Medulla oblongata (tissue), 1 donor: Measurements from ENCODE around the gene CCR5.
"Not testable (repeated sequence)": the region's sequence is repeated elsewhere in the genome, so short reads cannot be mapped to it uniquely, and the experiment has no call there.

Experiments used
- DNase-seq: peaks from one replicate; pipeline ENCODE4 v3.0.0-alpha.2; 2015; ENCODE audit errors: extremely low spot score

The CCR5 gene

DNA sequence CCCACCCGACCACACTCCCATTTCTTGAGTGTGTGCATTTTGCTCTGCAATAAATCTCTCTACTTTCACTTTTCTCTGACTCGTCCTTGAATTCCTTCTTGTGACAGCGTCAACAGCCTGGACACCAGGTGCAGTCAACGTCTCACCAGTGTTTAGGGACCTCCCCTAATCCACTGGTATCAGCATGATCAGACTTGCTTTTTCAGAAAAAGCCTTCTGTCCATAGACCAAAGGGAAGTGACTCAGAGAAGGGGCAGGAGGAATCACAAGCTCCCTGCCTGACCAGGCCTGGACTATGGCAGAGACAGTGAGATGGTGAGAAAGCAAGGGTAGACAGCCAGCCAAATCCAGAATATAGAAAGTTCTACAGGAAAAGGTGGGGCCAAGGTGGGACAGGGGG is 15.5 kb downstream of the CCR5 start:
- DNase-seq, result peak; percentile 74

DNA sequence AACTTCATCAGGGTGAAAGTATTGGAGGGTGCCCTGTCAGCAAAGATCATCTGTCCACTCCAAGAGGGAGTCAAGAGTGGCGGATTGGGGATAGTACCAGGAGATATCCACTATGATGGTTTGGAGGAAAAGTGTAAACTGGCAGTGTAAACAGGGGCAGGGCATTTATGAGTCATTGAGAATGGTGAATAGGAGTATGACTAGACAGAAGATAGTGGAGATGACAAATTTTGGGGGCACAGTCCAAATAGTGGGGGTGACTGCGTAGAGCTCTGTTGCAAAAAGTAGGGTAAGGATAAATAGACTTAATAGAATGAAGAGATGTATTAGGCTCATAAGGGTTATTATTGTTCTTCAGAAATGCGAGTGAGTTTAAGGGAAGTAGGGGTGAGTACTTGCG is 18.1 kb downstream of the CCR5 start:
- not testable (repeated sequence) for DNase-seq

DNA sequence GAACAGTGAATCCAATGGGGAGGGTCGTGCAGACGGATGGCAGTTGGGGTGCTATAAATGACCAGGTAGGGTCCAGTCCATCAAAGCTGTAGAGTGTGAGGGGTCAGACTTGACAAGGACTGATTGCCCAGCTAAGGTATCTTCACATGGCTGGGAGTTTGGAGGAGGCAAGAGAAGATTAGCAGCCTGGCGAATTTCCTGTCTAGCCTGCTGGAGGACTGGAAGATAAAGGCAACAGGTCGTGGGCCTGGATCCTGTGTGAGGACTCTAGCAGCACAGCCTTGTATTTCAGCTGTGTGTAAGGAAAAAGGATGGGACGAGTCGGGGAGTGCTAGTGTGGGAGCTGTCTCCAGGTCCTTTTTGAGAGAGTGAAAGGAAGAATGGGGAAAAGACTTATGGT is 18.6 kb downstream of the CCR5 start:
- DNase-seq, result no peak

DNA sequence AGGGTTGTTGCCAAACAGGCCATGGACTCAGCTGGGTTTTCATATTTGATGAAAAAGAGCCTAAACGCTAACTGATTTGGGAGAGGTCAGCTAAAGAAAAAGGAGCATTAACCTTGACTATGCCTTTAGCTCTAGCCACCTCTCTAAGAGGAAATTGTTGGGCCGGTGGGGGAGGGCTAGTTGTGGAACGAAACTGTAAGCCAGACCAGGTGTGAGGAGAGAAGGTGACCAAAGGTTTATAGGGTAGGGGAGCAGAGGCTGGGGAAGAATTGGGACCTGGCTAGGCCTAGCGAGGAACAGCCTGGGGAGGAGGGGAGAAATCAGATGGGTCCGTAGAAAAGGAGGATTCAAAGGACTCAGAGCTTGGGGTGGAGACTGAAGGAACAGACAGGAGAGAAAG is 20.8 kb downstream of the CCR5 start:
- not testable (repeated sequence) for DNase-seq

DNA sequence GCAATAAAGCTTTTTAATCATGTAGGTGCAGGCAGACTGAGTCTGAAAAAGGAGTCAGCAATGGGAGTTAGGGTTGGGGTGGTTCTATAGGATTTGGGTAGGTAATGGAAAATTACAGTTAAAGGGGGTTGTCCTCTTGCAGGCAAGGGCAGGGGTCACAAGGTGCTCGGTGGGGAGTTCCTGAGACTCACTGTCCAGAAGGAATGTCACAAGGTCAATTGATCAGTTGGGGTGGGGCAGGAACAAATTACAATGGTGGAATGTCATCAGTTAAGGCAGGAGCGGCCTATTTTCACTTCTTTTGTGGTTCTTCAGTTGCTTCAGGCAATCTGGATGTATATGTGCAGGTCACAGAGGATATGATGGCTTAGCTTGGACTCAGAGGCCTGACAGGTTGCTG is 22.3 kb downstream of the CCR5 start:
- no peak for DNase-seq

DNA sequence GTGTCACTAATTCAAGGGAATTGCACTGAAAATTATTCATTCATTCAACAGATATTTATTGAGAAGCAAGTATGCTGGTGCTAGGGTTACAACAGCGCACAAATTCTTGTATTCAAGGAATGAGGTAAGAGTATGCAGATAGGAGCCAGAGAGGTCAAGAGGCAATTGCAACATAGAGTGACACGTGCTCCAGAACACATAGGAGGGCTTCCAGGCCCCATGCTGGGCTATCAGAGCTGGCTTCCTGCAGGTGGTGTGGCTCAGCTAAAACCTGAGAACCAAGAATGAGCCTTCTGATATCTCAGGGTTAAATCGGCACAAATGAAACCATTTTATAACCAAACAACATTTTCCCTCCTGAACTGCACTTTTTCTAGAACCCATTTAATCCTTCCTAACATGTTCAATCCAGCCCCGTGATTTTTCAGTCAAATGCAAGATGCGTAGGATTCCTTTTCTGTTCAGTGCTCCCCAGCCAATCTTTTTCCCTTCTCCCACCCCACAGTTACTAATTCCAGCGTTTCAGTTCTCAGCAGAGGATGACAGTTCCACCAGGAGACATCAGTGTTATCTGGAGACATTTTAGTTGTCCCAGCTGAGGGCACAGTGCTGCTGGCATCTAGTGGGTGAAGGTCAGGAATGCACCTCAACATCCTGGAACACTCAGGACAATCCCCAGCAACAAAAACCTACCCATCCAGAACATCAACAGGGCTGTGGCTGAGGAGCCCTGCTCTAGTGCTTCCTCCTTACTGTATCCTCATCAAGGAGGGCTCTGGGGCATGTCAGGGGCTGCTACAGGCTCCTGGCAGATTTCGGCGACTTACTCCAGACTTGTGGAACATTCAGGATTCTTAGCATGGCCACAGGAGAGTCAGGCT is 23.0 kb downstream of the CCR5 start:
- DNase-seq, result no peak

DNA sequence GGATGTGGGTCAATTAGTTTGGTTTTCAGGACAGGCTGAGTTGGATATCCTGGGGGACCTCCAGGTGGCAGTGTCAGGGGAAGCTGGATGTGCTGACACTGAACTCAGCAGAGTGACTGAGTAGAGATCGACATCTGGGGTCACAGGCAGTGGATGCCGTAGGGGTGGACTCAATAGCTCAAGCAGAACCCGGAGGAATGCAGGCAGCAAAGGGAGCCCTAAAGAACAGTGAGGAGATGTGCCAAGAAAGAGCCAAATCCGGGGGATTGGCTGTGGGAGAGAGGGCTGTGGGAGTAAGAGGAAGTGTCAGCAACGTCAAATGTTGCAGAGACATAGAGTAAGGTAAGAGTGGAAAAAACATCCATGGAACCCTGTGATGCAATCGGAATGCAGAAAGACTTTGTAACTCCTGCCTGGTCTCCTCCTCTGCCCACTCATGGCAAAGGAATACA is 24.5 kb downstream of the CCR5 start:
- no peak for DNase-seq

DNA sequence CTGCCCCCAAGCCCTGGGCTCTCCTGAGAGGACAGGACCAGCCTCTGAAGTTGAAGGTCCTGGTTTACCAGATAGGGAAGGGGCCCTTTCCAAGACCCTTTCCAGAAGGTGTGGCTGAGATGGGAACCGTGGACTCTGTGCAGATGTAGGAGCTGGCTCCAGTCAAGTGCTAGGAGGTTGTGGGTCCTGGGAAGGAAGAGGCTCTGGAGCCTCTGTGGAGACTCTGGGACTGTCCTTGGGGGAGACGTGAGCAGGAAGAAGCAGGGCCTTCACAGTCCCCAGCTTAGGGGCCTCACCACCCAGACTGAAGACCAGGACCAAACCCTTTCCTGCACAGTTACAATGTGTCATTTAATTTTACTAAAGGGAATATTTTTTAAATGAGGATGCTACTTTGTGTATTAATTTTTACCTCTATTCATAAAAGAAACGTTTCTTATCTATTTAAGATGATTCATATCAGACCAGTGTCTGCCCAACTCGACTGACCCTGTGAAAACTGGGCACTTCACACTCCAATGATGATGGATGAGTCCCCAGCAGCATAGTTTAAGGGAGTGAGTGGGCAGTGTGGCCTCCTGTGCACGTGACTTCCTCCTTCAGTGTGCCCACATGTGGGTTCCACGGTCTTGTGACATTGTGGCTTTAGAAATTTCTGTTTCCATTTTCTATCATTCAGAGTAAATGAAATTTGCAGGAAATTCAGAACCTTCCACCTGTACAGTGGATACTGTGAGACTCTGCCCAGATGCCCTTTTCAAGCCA is 25.2 kb downstream of the CCR5 start:
- DNase-seq, result no peak

DNA sequence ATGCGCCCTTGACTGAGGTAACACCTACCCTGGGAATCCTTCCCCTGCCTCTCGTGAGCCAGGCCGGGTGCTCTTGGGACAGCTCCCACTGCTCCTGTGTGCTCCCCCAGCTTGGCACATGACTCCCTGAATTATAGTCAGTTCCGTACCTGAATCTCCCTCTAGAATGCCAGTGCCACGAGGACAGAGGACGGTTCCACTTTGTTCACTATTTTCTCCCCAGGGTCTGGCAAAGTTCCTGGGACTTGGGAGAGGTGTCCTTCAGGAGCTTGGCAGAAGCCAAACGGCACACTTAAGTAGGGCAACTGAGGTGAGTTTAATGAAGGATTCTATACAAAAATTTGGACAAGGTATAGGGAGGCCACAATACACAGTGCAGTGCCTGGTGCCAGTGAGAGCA is 26.4 kb downstream of the CCR5 start:
- no peak for DNase-seq

DNA sequence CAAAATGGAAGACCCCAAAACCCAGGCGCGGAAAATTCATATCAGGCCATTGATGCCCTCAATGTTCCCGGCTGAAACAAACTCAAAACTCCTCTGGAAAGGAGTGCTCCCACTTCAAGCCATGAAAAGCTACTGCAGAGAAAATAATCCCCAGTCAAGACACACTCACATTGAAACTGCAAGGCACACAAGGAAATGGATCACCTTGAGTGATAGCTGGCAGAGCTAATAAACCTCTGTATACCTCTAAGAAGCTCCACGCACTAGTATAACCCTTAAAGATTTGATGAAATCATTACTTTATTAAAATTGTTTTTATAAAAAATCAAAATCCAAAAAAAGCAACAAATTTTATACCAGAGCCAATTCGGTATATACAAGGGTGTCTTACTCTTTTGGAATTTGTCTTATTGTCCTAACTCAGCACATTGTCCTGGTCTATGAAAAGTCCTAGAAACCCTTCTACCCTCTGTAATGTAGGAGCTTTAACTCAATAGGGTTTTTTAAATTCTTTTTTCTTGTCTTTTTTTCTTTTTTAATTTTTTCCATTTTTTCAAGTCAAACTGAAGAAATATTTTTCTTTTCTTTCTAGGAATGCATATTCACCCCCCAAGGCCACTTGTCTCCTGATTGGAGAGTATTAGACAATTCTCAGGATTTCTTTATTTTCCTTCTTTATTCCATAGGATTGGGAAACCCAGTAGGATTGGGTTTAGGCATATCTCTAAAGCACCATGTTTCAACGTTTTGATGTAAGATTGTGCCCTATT is 27.6 kb downstream of the CCR5 start:
- DNase-seq, result no peak

DNA sequence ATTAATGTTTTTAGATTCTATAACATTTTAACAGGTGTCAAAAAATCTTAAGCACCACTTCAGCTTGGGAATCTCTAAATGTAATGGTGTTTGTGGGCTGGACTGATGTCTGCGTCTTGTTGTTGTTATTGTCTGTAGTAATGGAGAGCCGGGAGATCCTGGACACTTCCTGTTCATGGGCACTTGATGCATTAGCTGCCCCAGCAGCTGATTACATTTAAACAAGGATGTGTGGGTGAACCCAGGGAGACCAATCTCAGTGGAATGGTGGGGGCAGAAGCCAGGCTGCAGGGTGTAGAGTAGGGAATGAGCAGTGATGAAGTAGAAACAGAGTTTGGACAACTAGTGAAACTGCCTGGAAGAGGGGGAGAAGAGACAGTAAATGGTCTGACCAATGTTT is 28.4 kb downstream of the CCR5 start:
- no peak for DNase-seq

DNA sequence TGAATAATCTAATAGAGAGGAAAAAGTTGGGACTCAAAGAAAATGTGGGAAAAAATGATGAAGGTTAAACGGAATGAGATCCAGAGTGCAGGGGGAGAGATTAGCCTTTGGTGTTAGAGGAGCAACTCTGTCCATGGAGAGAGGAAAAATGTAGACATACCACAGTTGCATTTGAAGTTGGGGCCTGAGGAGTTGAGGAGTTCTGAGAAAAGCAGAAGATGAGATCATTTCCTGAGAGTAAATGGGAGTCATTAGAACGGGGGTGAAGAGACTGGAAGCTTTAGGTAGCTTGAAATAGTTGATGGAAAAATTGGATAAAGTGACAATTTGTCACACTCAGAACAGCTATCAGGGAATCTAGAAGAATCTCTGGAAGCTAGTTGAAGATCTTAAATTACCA is 28.8 kb downstream of the CCR5 start:
- DNase-seq, result no peak

DNA sequence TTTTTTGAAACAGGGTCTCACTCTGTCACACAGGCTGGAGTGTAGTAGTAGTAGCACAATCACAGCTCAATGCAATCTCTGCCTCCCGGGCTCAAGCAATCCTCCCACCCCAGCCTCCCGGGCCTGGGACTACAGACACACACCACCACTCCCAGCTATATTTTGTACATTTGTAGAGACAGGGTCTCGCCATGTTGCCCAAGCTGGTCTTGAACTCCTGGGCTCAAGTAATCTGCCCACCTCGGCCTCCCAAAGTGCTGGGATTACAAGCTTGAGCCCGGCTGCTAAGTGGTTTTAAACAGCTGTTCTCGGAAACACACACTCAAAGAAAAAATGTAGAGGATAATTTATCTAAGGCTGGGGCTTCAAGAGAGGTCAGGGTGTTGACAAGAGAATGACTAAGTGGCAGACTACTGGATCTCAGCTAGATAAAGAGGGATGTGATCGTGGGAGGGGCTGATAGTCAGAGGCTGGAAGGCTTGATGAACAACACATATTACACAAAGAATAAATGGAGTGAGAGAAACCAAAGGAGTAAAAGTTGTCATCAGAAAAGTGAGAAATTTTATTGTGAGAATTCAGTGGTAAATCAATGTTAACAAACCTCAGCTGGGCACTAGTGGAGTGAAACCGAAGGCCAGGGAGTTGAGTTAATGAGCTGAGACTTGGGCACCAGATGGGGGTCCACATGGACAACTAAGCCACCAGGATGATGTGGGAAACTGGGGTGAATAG is 29.4 kb downstream of the CCR5 start:
- no peak for DNase-seq

DNA sequence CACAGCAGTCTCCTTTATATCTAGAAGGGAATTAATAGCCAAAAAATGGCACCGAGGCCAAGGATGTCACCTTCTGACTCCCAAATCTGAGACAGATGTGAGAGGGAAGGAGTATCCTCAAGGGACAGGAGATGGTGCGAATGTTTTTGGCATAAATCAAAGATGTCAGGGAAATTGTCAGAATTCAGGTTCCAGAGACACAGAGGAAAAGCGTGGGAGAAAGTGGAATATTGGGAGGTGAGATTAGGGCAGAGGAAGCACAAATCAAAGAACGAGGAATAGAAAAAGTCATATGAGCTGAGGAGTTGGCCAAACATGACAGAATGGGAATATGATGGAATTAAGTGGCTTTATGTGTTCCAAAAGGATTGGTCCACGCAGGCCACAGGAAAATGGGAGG is 30.1 kb downstream of the CCR5 start:
- no peak for DNase-seq

DNA sequence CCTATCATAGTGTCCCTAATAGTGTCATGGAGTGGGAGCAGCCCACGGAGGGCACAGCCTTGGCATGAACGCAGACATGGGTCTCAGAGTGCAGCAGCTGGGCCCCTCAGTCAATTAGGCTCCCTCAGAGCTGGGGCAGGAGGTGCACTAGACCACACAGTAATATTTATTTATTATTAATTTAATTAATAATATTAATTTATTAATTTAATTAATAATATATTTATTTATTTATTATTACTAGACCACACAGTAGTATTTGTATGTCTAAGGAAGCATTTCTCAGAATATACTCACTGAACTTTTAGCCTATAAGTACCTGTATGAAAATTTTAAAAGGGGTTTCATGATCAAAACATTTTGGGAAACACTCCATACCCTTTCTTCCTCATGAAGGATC is 30.8 kb downstream of the CCR5 start:
- no peak for DNase-seq

DNA sequence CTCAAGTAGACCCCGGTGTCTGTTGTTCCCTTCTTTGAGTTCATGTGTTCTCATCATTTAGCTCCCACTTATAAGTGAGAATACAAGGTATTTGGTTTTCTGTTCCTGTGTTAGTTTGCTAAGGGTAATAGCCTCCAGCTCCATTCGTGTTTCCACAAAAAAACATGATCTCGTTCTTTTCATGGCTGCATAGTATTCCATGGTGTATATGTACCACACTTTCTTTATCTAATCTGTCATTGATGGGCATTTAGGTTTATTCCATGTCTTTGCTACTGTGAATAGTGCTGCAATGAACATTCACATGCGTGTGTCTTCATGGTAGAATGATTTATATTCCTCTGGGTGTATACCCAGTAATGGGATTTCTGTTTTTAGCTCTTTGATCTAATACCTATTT is 32.2 kb downstream of the CCR5 start:
- DNase-seq, result not testable (repeated sequence)

DNA sequence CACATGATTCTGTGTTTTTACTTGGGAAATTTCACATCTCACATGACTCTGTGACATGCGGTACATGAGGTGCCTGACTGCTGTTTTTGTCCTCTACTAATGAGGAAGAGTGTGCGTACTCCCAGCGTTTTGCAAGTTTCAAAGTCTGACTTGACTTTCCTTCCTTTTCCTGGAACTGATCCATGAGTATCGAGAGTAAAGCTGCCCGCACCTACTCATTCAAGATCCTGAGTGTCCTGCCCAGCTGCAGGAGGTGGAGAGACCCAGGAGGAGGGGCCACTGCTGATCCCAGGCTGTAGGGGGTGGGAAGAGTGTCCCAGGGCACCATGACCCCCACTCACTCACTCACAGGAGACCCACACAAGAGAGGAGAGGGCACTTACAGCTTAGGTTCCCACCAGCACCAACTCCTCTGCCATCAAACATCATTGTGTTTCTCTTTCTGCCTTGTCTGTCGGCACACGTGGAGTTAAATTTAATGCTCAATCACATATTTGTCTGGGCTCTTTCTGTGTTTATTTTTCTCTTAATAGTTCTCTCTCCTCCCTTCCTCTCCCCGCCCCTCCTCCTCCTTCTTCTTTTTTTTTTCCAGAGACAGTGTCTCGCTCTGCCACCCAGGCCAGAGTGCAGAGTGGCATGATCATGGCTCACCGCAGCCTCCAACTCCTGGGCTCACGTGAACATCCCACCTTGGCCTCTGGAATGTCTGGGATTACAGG is 34.7 kb downstream of the CCR5 start:
- peak; percentile 72 for DNase-seq

DNA sequence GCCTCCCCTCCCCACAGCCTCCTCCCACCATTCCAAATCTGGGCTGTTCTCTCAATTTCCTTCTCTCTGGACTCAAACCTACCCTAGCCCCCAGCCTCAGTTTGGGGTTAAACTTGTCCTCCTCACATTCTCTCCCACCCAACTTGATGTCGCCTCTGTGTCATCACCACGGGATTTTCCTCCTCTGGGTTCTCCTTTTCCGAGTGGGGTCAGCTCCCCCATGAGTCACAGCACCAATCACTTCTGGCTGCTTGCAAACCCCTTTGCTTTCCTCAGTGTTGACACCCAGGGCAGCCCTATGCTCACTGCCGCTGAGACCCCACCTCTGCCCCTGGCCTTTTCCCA is 35.7 kb downstream of the CCR5 start:
- DNase-seq, result peak; percentile 33

DNA sequence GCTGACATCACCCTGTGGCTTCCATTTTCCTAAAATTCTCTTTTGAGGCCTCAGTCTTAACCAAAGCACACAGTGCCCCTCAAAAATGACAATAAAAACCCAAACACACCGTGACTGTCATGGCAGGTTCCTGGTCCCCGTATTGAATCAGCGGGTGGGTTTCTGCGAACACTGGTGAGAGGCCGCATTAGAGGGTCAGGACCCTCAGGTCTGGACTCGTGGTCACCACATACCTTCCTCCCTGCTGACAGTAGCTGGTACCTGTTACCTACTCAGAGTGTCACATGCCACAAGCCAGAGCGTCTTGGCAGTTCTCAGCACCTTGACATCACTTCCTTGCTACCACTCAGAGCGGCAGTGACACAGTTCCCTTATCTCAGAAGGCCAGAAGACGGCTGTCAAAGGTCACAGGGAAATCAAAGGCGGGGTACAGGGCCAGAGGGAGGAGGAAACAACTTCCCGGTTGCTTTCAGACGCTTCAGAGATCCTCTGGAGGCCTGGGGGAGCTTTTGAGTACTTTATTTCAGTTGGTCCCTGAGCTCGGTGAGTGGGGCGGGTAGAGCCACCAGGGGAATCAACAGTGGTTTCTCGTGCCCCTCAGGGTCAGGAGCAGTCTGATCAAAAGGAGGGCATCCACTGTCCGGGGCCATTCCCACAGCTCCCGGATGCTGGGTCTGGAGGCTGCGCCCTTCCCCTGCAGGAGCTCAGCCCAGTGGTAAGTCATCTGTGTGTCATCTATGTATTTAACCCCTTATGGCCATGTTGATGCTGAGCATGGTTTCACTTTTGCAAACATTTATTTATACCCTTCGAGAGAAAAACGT is 36.3 kb downstream of the CCR5 start, which contains the start of the genes CCR5AS and CCRL2:
CCR5AS (minus strand) TSS at position 279 of the 824 bp plus-strand sequence.
CCRL2 (plus strand) TSS at position 472 of the 824 bp plus-strand sequence. CDS start 821 bp downstream, outside the sequence.
- DNase-seq, result peak; percentile 80

DNA sequence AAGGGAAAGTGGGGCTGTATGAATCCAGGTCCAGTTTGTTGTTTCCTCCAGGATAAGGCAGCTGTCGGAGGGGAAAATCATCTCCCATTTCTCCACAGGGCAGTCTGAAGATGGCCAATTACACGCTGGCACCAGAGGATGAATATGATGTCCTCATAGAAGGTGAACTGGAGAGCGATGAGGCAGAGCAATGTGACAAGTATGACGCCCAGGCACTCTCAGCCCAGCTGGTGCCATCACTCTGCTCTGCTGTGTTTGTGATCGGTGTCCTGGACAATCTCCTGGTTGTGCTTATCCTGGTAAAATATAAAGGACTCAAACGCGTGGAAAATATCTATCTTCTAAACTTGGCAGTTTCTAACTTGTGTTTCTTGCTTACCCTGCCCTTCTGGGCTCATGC is 37.2 kb downstream of the CCR5 start:
- no peak for DNase-seq
